ENCODE data around the gene AFDN.

Gene AFDN

DNA sequence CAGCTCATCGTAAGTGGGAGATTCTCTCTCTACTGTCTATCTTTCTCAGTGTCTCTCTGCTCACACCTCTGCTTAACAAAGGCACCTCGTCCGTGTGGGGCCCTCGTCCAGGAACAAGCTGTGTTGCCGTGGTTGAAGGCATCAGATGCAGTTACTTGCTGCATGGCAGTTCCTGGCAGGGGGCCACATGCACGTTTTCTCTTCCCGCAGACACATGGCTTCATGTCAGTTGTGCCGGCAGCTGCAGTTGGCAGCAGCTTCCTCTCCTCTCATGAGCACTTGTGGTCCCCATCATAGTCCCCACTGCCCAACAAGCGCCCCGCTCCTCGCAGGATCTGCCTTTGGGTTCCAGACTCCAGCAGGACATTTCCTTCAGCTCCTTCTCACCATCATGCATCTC, 7.1 kb upstream of the AFDN start:
- no peak for DNase-seq

- no peak for DNase-seq
Observed at GRCh38 chr6:167820681-167821080, 6.0 kb upstream of the AFDN start.

DNA sequence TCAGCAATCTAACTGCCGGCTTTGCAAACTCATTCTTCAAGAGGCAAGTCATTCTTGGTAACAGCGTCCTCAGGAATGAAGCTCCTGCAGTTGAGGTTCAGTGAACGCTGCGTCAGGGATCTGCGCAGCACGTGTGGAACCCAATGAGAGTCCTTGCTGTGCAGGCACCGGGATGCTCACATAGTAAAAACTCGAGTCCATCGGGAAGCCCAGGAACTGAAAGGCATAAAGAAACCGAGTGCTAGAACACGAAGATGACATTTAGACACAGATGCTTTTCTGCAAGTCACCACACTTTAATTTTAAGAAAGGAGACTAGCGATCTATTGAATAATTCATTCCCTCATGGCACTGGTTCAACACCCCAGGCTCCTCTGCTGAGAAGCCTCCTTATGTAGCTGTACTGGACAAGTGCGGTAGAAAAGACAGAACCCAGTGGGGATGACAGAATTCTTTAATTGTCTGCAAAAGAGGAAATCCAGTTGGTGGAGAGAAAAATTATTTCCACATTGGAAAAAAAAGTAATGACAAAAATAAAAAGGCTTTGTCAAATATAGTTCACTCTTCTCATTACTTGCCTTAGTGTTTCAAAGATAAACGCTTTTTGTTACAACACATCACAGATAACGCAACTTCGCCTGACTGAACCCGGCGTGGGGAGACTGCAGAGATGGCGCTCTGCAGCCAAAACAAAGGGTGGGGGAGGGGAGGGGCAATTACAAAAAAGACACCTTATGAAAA, 1.9 kb upstream of the AFDN start:
- DNase-seq, result no peak

DNA sequence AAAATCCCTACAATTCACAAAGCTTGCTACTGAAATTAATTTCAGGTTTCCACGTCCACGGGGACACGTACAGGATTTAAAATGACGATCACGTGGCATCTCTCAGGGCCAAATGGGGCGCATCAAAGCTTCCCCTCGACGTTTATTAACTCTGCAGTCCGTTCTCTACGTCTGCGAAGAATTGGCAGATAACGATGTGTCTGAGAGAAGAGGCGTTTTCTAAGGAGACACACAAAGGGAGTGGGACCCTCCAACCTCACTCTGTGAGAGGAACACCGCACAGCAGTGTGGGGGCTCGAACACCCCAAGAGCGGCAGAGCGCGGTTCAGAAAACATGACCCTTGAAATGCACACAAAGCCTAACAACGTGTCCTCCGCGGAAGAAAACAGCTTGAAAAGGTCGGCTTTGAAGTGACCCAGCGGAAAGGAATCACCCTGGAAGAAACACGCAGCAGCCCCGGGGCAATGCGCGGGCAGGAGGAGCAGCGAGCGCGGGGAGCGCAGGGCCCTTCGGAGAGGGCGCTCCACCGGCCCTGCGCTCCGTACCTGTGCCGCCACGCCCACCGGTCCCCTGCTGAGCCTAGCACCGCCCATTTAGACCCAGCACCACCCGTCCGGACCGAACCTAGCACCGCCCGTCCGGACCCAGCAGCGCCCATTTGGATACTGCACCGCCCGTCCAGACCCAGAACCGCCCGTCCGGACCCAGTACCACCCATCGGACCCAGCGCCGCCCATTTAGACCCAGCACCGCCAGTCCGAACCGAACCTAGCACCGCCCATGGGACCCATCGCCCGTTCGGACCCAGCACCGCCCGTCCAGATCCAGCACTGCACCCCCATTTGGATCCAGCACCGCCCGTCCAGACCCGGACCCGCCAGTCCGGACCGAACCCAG, 1.1 kb upstream of the AFDN start:
- no peak for DNase-seq

GRCh38 chr6:167826230-167826895, 348 bp upstream of the AFDN start:
- DNase-seq, result peak; percentile 68

GRCh38 chr6:167827583-167828324, 1.0 kb downstream of the AFDN start:
- peak; percentile 49 for DNase-seq

DNA sequence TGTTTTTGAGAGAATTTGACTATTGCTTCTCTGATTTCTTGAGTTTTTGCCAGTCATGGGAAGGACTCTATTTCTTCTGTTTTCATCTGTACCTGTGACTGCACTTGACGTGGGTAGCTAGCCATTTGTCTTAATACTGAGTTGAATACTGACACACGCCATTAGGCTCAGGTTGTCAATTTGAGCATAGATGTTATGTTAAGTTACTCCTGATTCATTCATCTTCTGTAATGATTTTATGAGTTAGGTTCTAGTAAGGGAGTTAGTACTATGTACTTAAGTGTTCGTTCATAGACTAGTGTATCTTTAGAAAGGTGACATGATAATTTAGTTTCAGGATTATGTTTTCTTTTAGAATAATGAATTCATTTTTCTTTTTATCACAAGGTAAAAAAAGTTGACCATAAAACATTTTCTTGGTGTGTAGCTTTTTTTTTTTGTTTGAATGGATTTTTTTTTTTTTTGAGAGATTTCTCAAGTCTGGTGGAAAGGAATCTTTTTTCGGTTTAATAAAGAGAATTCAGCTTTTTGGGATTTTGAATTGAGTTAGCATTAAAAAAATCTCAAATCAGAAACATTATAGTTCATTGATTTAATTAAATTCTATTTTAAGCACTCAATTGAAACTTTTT, 1.7 kb downstream of the AFDN start:
- DNase-seq, result no peak

- no peak for DNase-seq
Observed at GRCh38 chr6:167829513-167829912, 2.8 kb downstream of the AFDN start.

DNA sequence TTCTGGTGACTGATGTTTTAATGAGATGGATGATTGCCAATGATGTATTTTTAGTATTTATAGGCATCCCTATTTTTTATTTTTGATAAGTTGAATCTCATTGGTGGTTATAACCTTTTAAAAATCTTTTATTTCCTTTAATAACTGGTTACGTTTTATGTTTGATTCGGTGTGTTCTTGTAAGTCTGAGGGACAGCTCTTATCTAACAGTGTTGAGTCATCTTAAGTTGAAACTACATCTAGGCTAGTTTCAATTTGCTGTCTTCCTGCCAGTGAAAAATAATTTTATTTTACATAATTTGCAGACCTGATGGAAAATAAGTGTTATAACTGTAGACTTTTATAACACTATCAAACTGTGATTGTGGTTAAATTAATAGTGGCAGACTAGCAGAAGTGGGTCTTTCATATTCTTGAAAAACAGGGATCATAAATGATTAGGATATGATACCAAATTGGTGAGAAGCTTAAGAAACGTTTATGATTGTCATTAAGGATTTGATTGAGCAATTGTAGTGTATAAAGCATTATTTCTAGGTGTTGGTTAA, 4.6 kb downstream of the AFDN start:
- DNase-seq, result no peak

- DNase-seq, result no peak
Observed at GRCh38 chr6:167832497-167833395, 6.0 kb downstream of the AFDN start.

- DNase-seq, result no peak
Observed at GRCh38 chr6:167833396-167833763, 6.7 kb downstream of the AFDN start.

DNA sequence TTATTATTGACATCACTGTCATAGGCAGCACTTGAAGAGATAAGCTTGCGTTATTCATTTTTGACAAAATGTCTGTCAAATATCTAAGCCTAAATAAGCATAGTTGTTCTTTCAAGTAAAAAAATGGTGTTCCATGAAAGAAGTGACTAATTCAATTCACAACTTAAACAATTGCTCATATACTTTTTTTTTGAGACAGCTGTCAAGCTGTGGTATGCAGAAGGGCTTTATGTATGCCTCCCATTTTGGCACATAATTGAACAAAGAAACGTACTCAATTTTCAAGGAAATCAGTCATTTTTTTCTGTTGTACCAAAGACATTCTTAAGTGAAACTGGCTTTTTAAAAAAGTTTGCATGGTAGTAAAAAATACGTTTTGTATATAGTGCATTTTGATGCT, 8.5 kb downstream of the AFDN start:
- no peak for DNase-seq

- DNase-seq, result no peak
Observed at GRCh38 chr6:167836721-167837120, 10.0 kb downstream of the AFDN start.

GRCh38 chr6:167838207-167838748, 11.6 kb downstream of the AFDN start:
- no peak for DNase-seq

GRCh38 chr6:167839343-167839742, 12.6 kb downstream of the AFDN start:
- DNase-seq, result no peak

- DNase-seq, result no peak
Observed at GRCh38 chr6:167839755-167840154, 13.0 kb downstream of the AFDN start.

DNA sequence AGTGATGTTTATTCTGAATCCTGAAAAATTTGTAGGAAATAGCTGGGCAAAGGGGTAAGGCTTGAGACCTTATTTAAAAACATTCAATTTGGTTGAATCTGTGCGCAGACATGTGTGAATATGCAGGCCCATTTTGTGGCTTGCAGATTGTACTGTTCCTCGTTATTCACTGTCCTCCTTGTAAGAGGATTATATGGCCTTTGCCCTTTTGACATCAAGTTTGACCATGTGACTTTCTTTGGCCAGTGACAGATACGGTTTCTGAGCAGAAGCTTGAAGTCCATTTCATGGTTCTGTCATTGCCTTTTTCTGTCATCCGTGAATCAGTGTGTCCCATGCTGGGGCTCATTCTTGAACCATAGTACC, 13.4 kb downstream of the AFDN start:
- no peak for DNase-seq

- DNase-seq, result no peak
Observed at GRCh38 chr6:167840526-167841179, 13.9 kb downstream of the AFDN start.

DNA sequence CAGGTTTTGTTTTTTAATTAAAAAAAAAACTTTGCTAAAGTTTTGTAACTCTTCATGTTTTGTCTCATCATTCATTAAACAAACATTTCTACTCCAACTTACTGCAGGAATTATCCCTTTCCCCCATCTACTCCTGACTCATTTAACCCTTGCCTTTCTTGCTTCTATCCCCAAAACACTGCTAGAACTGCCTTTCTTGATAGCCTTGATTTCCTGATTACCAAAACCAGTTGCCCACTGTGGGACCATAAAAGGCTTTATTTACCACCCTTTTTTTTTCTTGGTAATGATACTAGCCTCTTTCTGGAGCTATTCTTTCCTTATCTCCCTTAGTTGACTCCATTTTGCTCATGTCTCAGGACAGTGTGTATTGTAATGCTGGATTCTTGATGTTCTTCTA, 15.3 kb downstream of the AFDN start:
- DNase-seq, result no peak

GRCh38 chr6:167842457-167842856, 15.7 kb downstream of the AFDN start:
- no peak for DNase-seq
